ENCODE data around the gene LGALS3. TPM values are rescaled to one million over a fixed set of nuclear protein-coding genes. Genes with fewer than 3 reads are reported as not detected.

The LGALS3 gene
- total RNA-seq, 1 donor from 2014 or later = 15.4 TPM

- peak; percentile 92 for DNase-seq
These were observed 62.4 kb downstream of the LGALS3 start, which contains the start of gene DLGAP5 for GRCh38 chr14:55191203-55192053. DLGAP5 (minus strand) TSS chr14:55191585; CDS start chr14:55189179, 2,406 bp downstream.

GRCh38 chr14:55192054-55192621, 63.1 kb downstream of the LGALS3 start:
- DNase-seq = no peak

DNA sequence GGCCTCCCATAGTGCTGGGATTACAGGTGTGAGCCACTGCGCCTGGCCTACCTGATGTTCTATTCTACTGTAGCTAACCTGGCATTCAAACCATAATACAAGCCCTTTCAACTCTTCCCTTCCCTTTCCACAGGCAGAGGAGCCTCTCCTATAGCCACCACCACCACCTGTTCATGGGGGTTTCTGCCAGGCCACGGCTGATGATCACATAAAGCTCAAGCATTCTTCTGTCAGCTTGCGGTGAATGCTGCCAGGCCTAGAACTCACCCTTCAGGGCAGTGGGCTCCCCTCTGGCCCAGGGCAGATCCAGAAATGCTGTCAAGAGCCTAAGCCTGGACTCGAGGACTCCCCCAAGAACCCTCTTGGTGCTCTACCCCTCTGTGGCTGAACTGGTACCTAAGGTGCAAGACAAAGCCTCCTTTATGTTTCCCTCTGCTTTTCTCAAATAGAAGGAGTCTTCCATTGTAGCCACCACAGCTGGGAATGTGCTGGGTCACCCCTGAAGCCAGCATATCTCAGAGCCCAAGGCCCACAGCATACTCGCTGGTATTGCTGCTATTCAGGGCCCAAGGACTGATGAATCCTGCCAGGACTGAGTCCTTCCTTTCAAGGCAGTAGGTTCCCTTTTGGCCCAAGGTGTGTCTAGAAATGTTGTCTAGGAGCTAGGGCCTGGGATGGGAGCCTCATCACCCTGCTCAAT, 65.8 kb downstream of the LGALS3 start:
- no peak for DNase-seq

Other genes starting within 250 kb of the LGALS3 start
- 1.2 TPM for gene GCH1, start 226.4 kb upstream of the LGALS3 start, total RNA-seq
- gene WDHD1, start 102.2 kb upstream of the LGALS3 start, total RNA-seq = 9.0 TPM
- 39.6 TPM for gene SOCS4, start 102.0 kb upstream of the LGALS3 start, total RNA-seq
- gene MAPK1IP1L, start 77.6 kb upstream of the LGALS3 start, total RNA-seq = 21.8 TPM
- gene DLGAP5, start 62.3 kb downstream of the LGALS3 start, total RNA-seq = 4.5 TPM
- 37.9 TPM for gene FBXO34, start 142.2 kb downstream of the LGALS3 start, total RNA-seq